Skeletal muscle satellite cell (primary cell): ENCODE data around the gene SCIN. TPM values are rescaled to one million over a fixed set of nuclear protein-coding genes. Genes with fewer than 3 reads are reported as not detected.

Experiments
- small RNA-seq: library from RNA; depleted of rRNA; stranded (forward); fragments of <200 nt; gene quantifications from one replicate; pipeline ENCODE3, GENCODE V24; 2012

The SCIN gene

Small RNA genes lying within 50 kb of the gene (small RNA-seq; reads per million reads assigned to genes)
- not detected for gene RF00264
